Measurements from ENCODE around the gene CASK. TPM values are rescaled to one million over a fixed set of nuclear protein-coding genes. Genes with fewer than 3 reads are reported as not detected.

Gene CASK
- total RNA-seq, 1 experiment from 2014 or later = 33.5 TPM

GRCh38 chrX:41491267-41492004 lies 431.9 kb downstream of the CASK start:
- peak; percentile 82 for ATAC-seq
- ChIA-PET POLR2A (interaction anchor here (0.6 to 1.3 kb wide), 2 partner anchors 12 to 406 kb away, joined by 4 to 12 read pairs; partner anchors contain the start of gene USP9X), CTCF (no interaction called here)
- Histone ChIP-seq H3K4me1 (ENCODE audit: control insufficient read depth, insufficient read depth, low read length) (no peaks in the 10 kb centered on the region; the same call in 1 of the 2 replicates), H3K27ac (ENCODE audit: low read length) (peak overlapping the region; percentile 68), H3K27me3 (ENCODE audit: control insufficient read depth, insufficient read depth, low read length) (no peaks in the 10 kb centered on the region), H3K36me3 (ENCODE audit: control insufficient read depth, insufficient read depth, low read length) (no peaks in the 10 kb centered on the region), H3K4me3 (ENCODE audit: low read depth in 2 of 2, low read length in 2 of 2) (peak overlapping the region; percentile 27 to 48), H3K9me3 (ENCODE audit: control insufficient read depth, insufficient read depth, low read depth, low read length) (no peaks in the 10 kb centered on the region)
- BruUV-seq (replicated peaks) = no TSS peak
- in situ Hi-C loops (cut with HindIII; ENCODE audit: low pct_unique_long_range_greater_than_20kb, low sequenced_read_pairs) = no loop called here
- intact Hi-C loops (cut with micrococcal nuclease; ENCODE audit: unreplicated experiment) = no loop called here
- peak; percentile 22 for DNase-seq (ENCODE audit: low read depth, low spot score)
- no peak for TF ChIP-seq REST (IDR thresholded peaks at IDR 0.05; ENCODE audit: insufficient read depth in 1 of 2, low read depth in 2 of 2, low read length in 1 of 2)
- no peak for TF ChIP-seq SIN3A (IDR thresholded peaks at IDR 0.05; ENCODE audit: borderline replicate concordance, insufficient read depth, low read depth, low read length)
- no peak for TF ChIP-seq POLR2AphosphoS5 (IDR thresholded peaks at IDR 0.05; ENCODE audit: low read depth, low read length)
- TF ChIP-seq CTCF (IDR thresholded peaks at IDR 0.05) = no peak
- no peak for TF ChIP-seq TCF7L2 (IDR thresholded peaks at IDR 0.05; ENCODE audit: low read depth, low read length)

GRCh38 chrX:41490446-41490845 lies 432.9 kb downstream of the CASK start:
- ChIA-PET CTCF (no interaction called here), POLR2A (no interaction called here)
- no peaks in the 10 kb centered on the region for H3K9me3 ChIP-seq (ENCODE audit: control insufficient read depth, insufficient read depth, low read depth, low read length)
- in situ Hi-C loops (cut with HindIII; ENCODE audit: low pct_unique_long_range_greater_than_20kb, low sequenced_read_pairs) (no loop called here), intact Hi-C loops (cut with micrococcal nuclease; ENCODE audit: unreplicated experiment) (no loop called here)
- DNase-seq (ENCODE audit: low read depth, low spot score) (no peak), ATAC-seq (no peak)
- H3K4me1 ChIP-seq (ENCODE audit: control insufficient read depth, insufficient read depth, low read length) = no peaks in the 10 kb centered on the region; the same call in 1 of the 2 replicates
- H3K36me3 ChIP-seq (ENCODE audit: control insufficient read depth, insufficient read depth, low read length) = no peaks in the 10 kb centered on the region
- no peaks in the 10 kb centered on the region for H3K27me3 ChIP-seq (ENCODE audit: control insufficient read depth, insufficient read depth, low read length)
- no peak overlapping the region for H3K4me3 ChIP-seq (ENCODE audit: low read depth in 2 of 2, low read length in 2 of 2)
- TF ChIP-seq SIN3A (IDR thresholded peaks at IDR 0.05; ENCODE audit: borderline replicate concordance, insufficient read depth, low read depth, low read length) (no peak), POLR2AphosphoS5 (IDR thresholded peaks at IDR 0.05; ENCODE audit: low read depth, low read length) (no peak), REST (IDR thresholded peaks at IDR 0.05; ENCODE audit: insufficient read depth in 1 of 2, low read depth in 2 of 2, low read length in 1 of 2) (no peak), CTCF (IDR thresholded peaks at IDR 0.05) (no peak)
- no peak overlapping the region for H3K27ac ChIP-seq (ENCODE audit: low read length)
- no TSS peak for BruUV-seq (replicated peaks)

Measured in Panc1 (cell line).